Tibial nerve (tissue), 3 donors: ENCODE results near the gene CPA4.

Source experiments
- POLR2A ChIP-seq, 2 donors: fragments of 450-650 bp; IDR thresholded peaks; one replicate each; pipeline ENCODE4 v1.6.1; 2017; ENCODE audit warnings: antibody characterized with exemption in 2 of 2, mild to moderate bottlenecking in 2 of 2, moderate library complexity in 2 of 2
- TF ChIP-seq, protein P1 (sequence below), 5 experiments: fragments of 200-600 bp in 3 of 5; fragments of 450-650 bp in 2 of 5; sonication (generic) in 3 of 5; IDR thresholded peaks; one replicate each; pipeline ENCODE4 v1.5.1; 2016 to 2019; ENCODE audit warnings: antibody characterized with exemption in 5 of 5, mild to moderate bottlenecking in 3 of 5, moderate library complexity in 2 of 5

DNA sequence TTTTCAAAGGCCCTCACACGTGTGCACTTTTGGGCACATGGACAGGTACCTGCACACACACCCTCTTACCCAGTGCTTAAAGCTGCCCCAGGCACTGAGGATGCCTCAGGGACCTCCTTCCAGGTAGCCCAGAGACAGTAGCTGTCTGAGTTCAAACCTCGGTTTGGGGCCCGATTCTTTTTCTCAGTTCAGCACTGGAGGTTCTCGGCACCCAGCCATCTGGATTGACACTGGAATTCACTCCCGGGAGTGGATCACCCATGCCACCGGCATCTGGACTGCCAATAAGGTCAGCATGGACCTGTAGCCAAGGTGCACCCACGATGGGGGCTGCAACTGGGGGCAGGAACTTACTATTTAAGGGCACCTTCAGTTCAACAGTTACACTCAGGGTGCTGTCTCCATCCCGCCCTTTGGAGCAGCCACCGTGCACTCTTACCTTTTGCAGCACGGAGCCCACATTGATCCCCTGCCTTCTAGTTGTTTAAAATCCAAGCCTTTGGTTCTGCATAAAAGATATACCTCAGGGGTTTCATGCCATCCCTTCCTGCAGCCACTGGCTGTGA, 69.4 kb downstream of the CPA4 start:
- TF ChIP-seq, protein P1, sequence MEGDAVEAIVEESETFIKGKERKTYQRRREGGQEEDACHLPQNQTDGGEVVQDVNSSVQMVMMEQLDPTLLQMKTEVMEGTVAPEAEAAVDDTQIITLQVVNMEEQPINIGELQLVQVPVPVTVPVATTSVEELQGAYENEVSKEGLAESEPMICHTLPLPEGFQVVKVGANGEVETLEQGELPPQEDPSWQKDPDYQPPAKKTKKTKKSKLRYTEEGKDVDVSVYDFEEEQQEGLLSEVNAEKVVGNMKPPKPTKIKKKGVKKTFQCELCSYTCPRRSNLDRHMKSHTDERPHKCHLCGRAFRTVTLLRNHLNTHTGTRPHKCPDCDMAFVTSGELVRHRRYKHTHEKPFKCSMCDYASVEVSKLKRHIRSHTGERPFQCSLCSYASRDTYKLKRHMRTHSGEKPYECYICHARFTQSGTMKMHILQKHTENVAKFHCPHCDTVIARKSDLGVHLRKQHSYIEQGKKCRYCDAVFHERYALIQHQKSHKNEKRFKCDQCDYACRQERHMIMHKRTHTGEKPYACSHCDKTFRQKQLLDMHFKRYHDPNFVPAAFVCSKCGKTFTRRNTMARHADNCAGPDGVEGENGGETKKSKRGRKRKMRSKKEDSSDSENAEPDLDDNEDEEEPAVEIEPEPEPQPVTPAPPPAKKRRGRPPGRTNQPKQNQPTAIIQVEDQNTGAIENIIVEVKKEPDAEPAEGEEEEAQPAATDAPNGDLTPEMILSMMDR (IDR thresholded peaks at IDR 0.05) = no peak
- TF ChIP-seq POLR2A (IDR thresholded peaks at IDR 0.05) = no peak
